Activated gamma-delta T cell treated with anti-CD3 and anti-CD28 coated beads, Interleukin-2, amount 50 U/mL, for 16 hours (primary cell): Measurements from ENCODE around the gene SREBF1.

Source experiments
- DNase-seq: peaks from one replicate; pipeline ENCODE4 v3.0.0-alpha.2; 2020; ENCODE audit warnings: low read depth

SREBF1 gene

GRCh38 chr17:17859909-17860765 is 23.4 kb upstream of the SREBF1 start:
- peak; percentile 58 for DNase-seq

- no peak for DNase-seq
These were observed 20.7 kb upstream of the SREBF1 start for GRCh38 chr17:17857496-17857895.

GRCh38 chr17:17856386-17856785 is 19.6 kb upstream of the SREBF1 start:
- no peak for DNase-seq

GRCh38 chr17:17855976-17856375 is 19.2 kb upstream of the SREBF1 start:
- no peak for DNase-seq

GRCh38 chr17:17853811-17854447 is 17.1 kb upstream of the SREBF1 start:
- DNase-seq = no peak

GRCh38 chr17:17852930-17853329 is 16.1 kb upstream of the SREBF1 start:
- no peak for DNase-seq

- DNase-seq = no peak
These were observed 14.6 kb upstream of the SREBF1 start for GRCh38 chr17:17851103-17852002.

- peak; percentile 47 for DNase-seq
These were observed 13.1 kb upstream of the SREBF1 start for GRCh38 chr17:17849845-17850373.

- DNase-seq = peak; percentile 73
These were observed 12.5 kb upstream of the SREBF1 start for GRCh38 chr17:17849147-17849820.

GRCh38 chr17:17848311-17849082 is 11.7 kb upstream of the SREBF1 start:
- no peak for DNase-seq

GRCh38 chr17:17847726-17848125 is 10.9 kb upstream of the SREBF1 start:
- no peak for DNase-seq

GRCh38 chr17:17847118-17847689 is 10.4 kb upstream of the SREBF1 start:
- no peak for DNase-seq

GRCh38 chr17:17846645-17847044 is 9.9 kb upstream of the SREBF1 start:
- no peak for DNase-seq

- DNase-seq = no peak
These were observed 9.2 kb upstream of the SREBF1 start for GRCh38 chr17:17846003-17846402.

GRCh38 chr17:17845046-17845775 is 8.4 kb upstream of the SREBF1 start:
- no peak for DNase-seq

- no peak for DNase-seq
These were observed 7.7 kb upstream of the SREBF1 start for GRCh38 chr17:17844500-17844899.

GRCh38 chr17:17844079-17844478 is 7.3 kb upstream of the SREBF1 start:
- no peak for DNase-seq

- DNase-seq = no peak
These were observed 6.3 kb upstream of the SREBF1 start for GRCh38 chr17:17843096-17843495.

- DNase-seq = no peak
These were observed 5.5 kb upstream of the SREBF1 start for GRCh38 chr17:17842111-17842876.
